HFFc6 (cell line): Measurements from ENCODE around the gene BMP6. TPM values are rescaled to one million over a fixed set of nuclear protein-coding genes. Genes with fewer than 3 reads are reported as not detected.
"Not testable (repeated sequence)": the region's sequence is repeated elsewhere in the genome, so short reads cannot be mapped to it uniquely, and the experiment has no call there.

ENCODE experiments used
- DNase-seq: peaks from one replicate; pipeline ENCODE4 v3.0.0-alpha.2; 2018
- H3K27ac Mint-ChIP-seq: 2 replicates; pipeline ENCODE4 v1.8.0; 2020; ENCODE audit warnings: mild to moderate bottlenecking, mixed read lengths
- H3K27me3 Mint-ChIP-seq: 2 replicates; pipeline ENCODE4 v1.8.0; 2021; ENCODE audit warnings: mild to moderate bottlenecking, moderate library complexity, mixed read lengths; ENCODE audit not compliant: insufficient read depth
- H3K36me3 Mint-ChIP-seq: 2 replicates; pipeline ENCODE4 v1.8.0; 2021; ENCODE audit warnings: low read depth, mixed read lengths
- H3K4me1 Mint-ChIP-seq: 2 replicates; pipeline ENCODE4 v1.8.0; 2020; ENCODE audit warnings: low read depth, mixed read lengths
- H3K4me3 Mint-ChIP-seq: 2 replicates; pipeline ENCODE4 v1.8.0; 2020; ENCODE audit warnings: mild to moderate bottlenecking, moderate library complexity, mixed read lengths
- H3K9me3 Mint-ChIP-seq: 2 replicates; pipeline ENCODE4 v1.8.0; 2020; ENCODE audit warnings: mild to moderate bottlenecking, mixed read lengths
- total RNA-seq, 6 experiments: library from RNA; stranded (reverse); fragmentation: NEBNext Ultra II Directional; extraction: Animal tissue kit (Norgen Biotek cat#: 25700); gene quantifications; 2 replicates in 1 of 6; 3 replicates in 5 of 6; pipeline ENCODE4 v1.2.3, GENCODE V29; 2021
- TF ChIP-seq, protein P1 (sequence below): fragments of 200-600 bp; sonication (generic); IDR thresholded peaks from 2 replicates; pipeline ENCODE4 v1.5.0; 2021; ENCODE audit warnings: antibody characterized with exemption, mild to moderate bottlenecking

BMP6 gene
- total RNA-seq, 6 experiments from 2014 or later = 0.05 to 0.43 (median 0.11) TPM; not detected in 1

DNA sequence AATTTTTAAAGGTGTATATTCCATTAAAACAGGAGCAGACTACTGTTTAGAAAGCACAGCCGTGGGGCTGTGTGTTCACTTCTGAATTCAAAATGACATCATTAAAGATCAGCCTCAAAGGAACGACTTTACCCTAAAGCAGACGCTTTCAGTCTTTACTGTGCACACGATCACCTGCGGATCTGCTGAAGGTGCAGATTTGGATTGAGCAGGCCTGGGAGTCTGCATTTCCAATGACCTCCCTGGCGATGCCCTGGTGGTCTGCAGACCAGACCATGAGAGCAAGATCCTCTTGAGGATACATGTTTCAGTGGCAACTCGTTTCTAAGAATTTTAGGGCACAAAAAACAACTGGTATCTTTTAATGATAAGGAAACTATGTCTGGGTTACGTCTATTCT is 157.5 kb downstream of the BMP6 start:
- H3K4me3 Mint-ChIP-seq = no peak overlapping the region
- DNase-seq = no peak
- TF ChIP-seq, protein P1, sequence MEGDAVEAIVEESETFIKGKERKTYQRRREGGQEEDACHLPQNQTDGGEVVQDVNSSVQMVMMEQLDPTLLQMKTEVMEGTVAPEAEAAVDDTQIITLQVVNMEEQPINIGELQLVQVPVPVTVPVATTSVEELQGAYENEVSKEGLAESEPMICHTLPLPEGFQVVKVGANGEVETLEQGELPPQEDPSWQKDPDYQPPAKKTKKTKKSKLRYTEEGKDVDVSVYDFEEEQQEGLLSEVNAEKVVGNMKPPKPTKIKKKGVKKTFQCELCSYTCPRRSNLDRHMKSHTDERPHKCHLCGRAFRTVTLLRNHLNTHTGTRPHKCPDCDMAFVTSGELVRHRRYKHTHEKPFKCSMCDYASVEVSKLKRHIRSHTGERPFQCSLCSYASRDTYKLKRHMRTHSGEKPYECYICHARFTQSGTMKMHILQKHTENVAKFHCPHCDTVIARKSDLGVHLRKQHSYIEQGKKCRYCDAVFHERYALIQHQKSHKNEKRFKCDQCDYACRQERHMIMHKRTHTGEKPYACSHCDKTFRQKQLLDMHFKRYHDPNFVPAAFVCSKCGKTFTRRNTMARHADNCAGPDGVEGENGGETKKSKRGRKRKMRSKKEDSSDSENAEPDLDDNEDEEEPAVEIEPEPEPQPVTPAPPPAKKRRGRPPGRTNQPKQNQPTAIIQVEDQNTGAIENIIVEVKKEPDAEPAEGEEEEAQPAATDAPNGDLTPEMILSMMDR = no peak
- H3K27me3 Mint-ChIP-seq = no peaks in the 10 kb centered on the region; the same call in 1 of the 2 replicates
- H3K4me1 Mint-ChIP-seq = no peaks in the 10 kb centered on the region
- H3K9me3 Mint-ChIP-seq = no peaks in the 10 kb centered on the region
- H3K36me3 Mint-ChIP-seq = peaks cover 46% of the 10 kb centered on the region
- H3K27ac Mint-ChIP-seq = no peak overlapping the region

DNA sequence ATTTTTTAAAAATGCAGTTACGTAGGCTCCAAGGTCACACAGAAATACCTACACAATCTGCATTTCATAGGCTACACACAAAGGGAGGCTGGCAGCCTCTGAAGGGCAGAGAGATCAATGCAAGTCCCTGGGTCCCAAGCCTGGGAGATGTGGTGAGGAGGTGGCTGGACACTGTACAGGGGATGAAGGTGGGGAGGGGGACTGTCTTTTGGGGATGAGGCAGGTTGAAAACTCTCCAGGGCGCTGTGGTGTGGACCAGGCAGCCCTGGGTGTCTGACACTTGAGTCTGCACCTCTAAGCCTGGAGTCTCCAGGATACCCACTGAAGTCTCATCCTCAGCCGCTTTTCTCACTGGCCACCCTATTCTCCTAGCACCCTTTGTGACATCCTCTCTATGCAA is 160.2 kb downstream of the BMP6 start:
- no peaks in the 10 kb centered on the region for H3K9me3 Mint-ChIP-seq
- TF ChIP-seq, protein P1 = no peak
- H3K27ac Mint-ChIP-seq = no peak overlapping the region
- H3K36me3 Mint-ChIP-seq = peaks cover 41% of the 10 kb centered on the region
- no peaks in the 10 kb centered on the region; the same call in 1 of the 2 replicates for H3K27me3 Mint-ChIP-seq
- no peak overlapping the region for H3K4me3 Mint-ChIP-seq
- H3K4me1 Mint-ChIP-seq = no peaks in the 10 kb centered on the region
- DNase-seq = no peak

DNA sequence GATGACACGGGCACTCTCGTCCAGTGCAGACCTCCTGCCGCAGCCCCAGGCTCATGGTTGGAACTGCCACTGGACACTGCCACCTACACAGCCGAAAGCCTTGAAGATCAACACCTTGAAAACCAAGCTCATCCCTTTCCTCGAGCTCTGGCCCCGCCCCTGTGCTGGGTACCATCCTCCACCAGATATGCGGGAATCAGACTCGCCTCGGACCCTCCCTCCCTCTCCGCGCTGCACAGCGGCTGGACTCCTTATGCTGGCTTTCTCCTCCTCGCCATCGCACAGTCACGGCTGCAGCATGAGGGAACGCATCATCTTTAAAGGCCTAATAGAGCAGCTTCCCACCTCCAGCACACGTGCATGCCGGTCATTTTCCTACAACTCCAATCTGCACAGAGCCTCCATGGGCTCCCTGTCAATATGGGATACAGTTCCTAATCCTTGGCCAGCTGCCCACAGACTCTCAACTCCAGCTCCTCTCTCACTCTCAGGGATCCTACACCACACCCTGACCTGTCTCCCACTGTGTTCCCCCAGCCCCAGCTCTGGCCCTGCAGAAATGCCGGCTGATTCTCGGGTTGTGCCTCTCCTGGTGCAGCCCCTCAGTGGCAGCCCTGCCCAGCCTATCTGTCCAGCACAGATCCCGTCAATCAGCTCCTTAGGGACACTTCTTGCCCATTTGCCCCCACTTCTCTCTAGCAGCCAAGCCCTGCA is 161.5 kb downstream of the BMP6 start:
- H3K27me3 Mint-ChIP-seq = no peaks in the 10 kb centered on the region; the same call in 1 of the 2 replicates
- peaks cover 47% of the 10 kb centered on the region for H3K36me3 Mint-ChIP-seq
- no peak overlapping the region for H3K4me3 Mint-ChIP-seq
- no peak for DNase-seq
- no peaks in the 10 kb centered on the region for H3K9me3 Mint-ChIP-seq
- no peaks in the 10 kb centered on the region for H3K4me1 Mint-ChIP-seq
- TF ChIP-seq, protein P1 = no peak
- no peak overlapping the region for H3K27ac Mint-ChIP-seq

DNA sequence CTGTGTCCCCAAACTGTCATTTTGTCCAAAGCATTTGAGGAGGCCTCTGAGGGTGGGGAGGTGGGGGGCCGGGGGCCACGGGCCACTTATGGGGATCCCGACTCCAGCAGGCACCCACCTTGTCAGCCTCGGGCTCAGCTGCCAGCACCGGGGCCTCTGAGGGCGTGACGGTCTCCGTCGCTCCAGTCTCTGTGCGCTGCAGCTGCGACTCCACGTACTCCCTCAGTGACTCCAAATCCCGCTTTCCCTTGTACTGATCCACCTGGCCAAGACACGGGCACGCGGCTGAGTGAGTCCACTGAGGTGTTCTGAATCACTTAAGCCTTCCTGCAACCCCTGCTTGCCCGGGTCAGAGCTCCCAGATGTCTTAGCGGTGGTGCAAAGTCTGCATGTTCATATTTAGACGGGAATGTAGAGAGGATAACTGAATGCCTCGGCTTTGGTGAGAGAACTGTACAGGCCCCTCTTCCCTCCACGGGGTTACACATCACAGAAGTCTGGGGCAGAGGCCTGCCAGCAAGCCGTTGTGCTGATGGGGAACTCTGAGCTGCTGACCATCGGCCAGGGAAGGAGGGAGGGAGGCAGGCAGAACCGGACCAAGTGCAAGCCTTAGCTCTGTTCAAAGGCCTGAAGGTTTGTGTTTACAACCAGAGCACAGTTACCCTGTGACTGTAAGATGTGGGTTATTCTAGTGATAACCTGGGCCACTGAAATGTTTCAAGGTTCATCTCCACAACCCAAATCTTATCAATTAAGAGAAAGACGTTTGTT is 162.9 kb downstream of the BMP6 start:
- no peak for DNase-seq
- Mint-ChIP-seq H3K4me3 (no peak overlapping the region), H3K36me3 (peaks cover 42% of the 10 kb centered on the region), H3K4me1 (no peaks in the 10 kb centered on the region), H3K9me3 (no peaks in the 10 kb centered on the region), H3K27me3 (no peaks in the 10 kb centered on the region; the same call in 1 of the 2 replicates), H3K27ac (no peak overlapping the region)
- TF ChIP-seq, protein P1 = no peak

DNA sequence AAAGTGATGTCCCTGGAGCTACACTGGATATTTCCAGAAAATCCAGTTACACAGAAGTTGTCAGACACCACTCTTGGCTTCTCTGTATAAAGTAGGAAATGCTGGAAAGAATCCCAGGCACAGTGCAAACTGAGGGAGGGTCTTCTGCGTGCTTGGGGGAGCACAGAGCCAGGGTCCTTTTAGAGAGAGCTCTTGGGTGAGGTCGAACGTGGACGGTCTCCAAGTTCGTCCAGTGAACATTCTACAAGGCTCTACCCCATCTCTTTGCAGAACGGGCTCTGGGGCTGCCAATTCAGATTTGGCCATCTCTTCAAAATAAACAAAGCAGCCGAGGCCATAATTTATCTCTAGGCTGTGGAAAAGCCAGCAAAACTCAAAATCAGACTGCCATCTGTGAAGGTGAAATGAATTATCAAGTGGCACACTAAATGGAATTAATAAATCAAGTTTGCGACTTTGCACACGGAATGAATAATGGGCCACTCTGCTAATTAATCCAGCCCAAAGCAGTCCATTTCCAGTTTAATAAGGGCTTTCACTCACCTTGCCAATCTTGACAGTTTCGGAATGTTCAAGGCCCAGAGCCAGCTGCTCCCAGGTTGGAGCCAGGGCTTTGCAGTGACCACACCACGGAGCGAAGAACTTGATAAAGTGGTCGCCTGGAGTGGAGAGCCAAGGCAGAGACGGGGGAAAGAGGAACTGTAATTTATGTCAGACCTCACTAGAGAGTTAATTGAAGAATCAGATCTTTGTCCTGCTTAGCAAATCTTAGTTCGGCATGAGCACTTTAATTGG is 165.4 kb downstream of the BMP6 start:
- H3K27ac Mint-ChIP-seq = no peak overlapping the region
- H3K27me3 Mint-ChIP-seq = no peaks in the 10 kb centered on the region; the same call in 1 of the 2 replicates
- no peak overlapping the region for H3K4me3 Mint-ChIP-seq
- no peaks in the 10 kb centered on the region for H3K9me3 Mint-ChIP-seq
- no peak for DNase-seq
- no peaks in the 10 kb centered on the region for H3K4me1 Mint-ChIP-seq
- peaks cover 29% of the 10 kb centered on the region; the same call in 1 of the 2 replicates for H3K36me3 Mint-ChIP-seq
- TF ChIP-seq, protein P1 = no peak

DNA sequence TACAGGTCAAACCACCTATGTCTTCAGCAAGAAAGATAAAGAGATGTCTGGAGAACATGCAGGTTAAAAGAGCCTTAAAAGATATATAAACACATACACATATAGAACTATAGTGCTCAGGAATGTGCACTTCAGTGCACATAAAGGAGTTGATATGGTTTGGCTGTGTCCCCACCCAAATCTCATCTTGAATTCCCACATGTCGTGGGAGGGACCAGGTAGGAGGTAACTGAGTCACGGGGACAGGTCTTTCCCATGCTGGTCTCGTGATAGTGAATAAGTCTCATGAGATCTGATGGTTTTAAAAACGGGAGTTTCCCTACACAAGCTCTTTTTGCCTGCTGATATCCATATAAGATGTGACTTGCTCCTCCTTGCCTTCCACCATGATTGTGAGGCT is 166.5 kb downstream of the BMP6 start:
- peaks cover 30% of the 10 kb centered on the region; the same call in 1 of the 2 replicates for H3K36me3 Mint-ChIP-seq
- DNase-seq, H3K9me3 Mint-ChIP-seq, H3K4me1 Mint-ChIP-seq, H3K27ac Mint-ChIP-seq, H3K27me3 Mint-ChIP-seq, H3K4me3 Mint-ChIP-seq: not testable (repeated sequence)
